SK-N-SH (cell line): ENCODE results near the gene THEMIS2.

Source experiments
- CHD2 ChIP-seq: fragments of 150-350 bp; IDR thresholded peaks from 2 replicates; pipeline ENCODE4 v1.6.1; 2018; ENCODE audit warnings: low read length; ENCODE audit not compliant: partially characterized antibody
- CTCF ChIP-seq: fragments of 200-600 bp; sonication (generic); IDR thresholded peaks from 2 replicates; pipeline ENCODE4 v1.6.1; 2017; ENCODE audit warnings: antibody characterized with exemption, mild to moderate bottlenecking, moderate library complexity
- EZH2phosphoT487 ChIP-seq: fragments of 200-600 bp; sonication (generic); IDR thresholded peaks from 2 replicates; pipeline ENCODE4 v1.6.1; 2017; ENCODE audit warnings: low read depth, mixed run types, mild to moderate bottlenecking, antibody characterized with exemption, moderate library complexity, borderline replicate concordance
- FOXM1 ChIP-seq: IDR thresholded peaks from 2 replicates; pipeline ENCODE4 v1.4.0; 2012; ENCODE audit warnings: low read depth, mild to moderate bottlenecking
- JUND ChIP-seq: IDR thresholded peaks from 2 replicates; pipeline ENCODE4 v1.4.0; 2012
- NFIC ChIP-seq: IDR thresholded peaks from 2 replicates; pipeline ENCODE4 v1.4.0; 2012; ENCODE audit warnings: borderline replicate concordance
- POLR2AphosphoS5 ChIP-seq: IDR thresholded peaks from 2 replicates; pipeline ENCODE4 v1.6.1; 2012; ENCODE audit warnings: low read depth, low read length
- RAD21 ChIP-seq: IDR thresholded peaks from 2 replicates; pipeline ENCODE4 v1.6.1; 2012; ENCODE audit warnings: mild to moderate bottlenecking, low read length
- REST ChIP-seq: IDR thresholded peaks from 2 replicates; pipeline ENCODE4 v1.6.1; 2012; ENCODE audit warnings: mild to moderate bottlenecking, low read depth, low read length, moderate library complexity
- SIN3A ChIP-seq: IDR thresholded peaks from 2 replicates; pipeline ENCODE4 v1.6.1; 2012; ENCODE audit warnings: low read depth, mild to moderate bottlenecking, low read length, moderate library complexity, borderline replicate concordance
- TAF1 ChIP-seq: IDR thresholded peaks from 2 replicates; pipeline ENCODE4 v1.6.1; 2012; ENCODE audit warnings: low read depth, mild to moderate bottlenecking, low read length, moderate library complexity, borderline replicate concordance
- TF ChIP-seq, protein P1 (sequence below): fragments of 150-350 bp; IDR thresholded peaks from 2 replicates; pipeline ENCODE4 v1.6.1; 2017; ENCODE audit warnings: antibody characterized with exemption, low read length, low read depth, borderline replicate concordance
- TF ChIP-seq, protein P2 (sequence below): IDR thresholded peaks from 2 replicates; pipeline ENCODE4 v1.4.0; 2012; ENCODE audit warnings: low read depth, borderline replicate concordance

- no peak for TF ChIP-seq EZH2phosphoT487
- peak; percentile 97 for TF ChIP-seq CTCF
- no peak for TF ChIP-seq REST
- TF ChIP-seq POLR2AphosphoS5, result no peak
- peak; percentile 98 for TF ChIP-seq RAD21
- TF ChIP-seq NFIC, result peak; percentile 56; the same call in 1 of the 2 replicates
- TF ChIP-seq TAF1, result no peak
- no peak for TF ChIP-seq FOXM1
- TF ChIP-seq, protein P1, sequence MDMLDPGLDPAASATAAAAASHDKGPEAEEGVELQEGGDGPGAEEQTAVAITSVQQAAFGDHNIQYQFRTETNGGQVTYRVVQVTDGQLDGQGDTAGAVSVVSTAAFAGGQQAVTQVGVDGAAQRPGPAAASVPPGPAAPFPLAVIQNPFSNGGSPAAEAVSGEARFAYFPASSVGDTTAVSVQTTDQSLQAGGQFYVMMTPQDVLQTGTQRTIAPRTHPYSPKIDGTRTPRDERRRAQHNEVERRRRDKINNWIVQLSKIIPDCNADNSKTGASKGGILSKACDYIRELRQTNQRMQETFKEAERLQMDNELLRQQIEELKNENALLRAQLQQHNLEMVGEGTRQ, result no peak
- no peak for TF ChIP-seq CHD2
- TF ChIP-seq SIN3A, result no peak
- TF ChIP-seq JUND, result no peak
- TF ChIP-seq, protein P2, sequence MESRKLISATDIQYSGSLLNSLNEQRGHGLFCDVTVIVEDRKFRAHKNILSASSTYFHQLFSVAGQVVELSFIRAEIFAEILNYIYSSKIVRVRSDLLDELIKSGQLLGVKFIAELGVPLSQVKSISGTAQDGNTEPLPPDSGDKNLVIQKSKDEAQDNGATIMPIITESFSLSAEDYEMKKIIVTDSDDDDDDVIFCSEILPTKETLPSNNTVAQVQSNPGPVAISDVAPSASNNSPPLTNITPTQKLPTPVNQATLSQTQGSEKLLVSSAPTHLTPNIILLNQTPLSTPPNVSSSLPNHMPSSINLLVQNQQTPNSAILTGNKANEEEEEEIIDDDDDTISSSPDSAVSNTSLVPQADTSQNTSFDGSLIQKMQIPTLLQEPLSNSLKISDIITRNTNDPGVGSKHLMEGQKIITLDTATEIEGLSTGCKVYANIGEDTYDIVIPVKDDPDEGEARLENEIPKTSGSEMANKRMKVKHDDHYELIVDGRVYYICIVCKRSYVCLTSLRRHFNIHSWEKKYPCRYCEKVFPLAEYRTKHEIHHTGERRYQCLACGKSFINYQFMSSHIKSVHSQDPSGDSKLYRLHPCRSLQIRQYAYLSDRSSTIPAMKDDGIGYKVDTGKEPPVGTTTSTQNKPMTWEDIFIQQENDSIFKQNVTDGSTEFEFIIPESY, result no peak
Observed at GRCh38 chr1:27858072-27858948, 14.0 kb upstream of the THEMIS2 start.
